HCT116 (cell line): Measurements from ENCODE around the gene KLHDC9. TPM values are rescaled to one million over a fixed set of nuclear protein-coding genes. Genes with fewer than 3 reads are reported as not detected.

Experiments used
- ATAC-seq: fragments of 200-7000 bp; cut with Tn5 transposase; 2 replicates; pipeline ENCODE4 v1.9.1; 2020; ENCODE audit warnings: mild to moderate bottlenecking, moderate library complexity
- BruUV-seq: library from RNA; stranded (reverse); fragments of 400-500 nt; replicated peaks from 2 replicates; lab custom pipeline; 2021; lab: Mats Ljungman, UMichigan
- CTCF ChIA-PET: fragments of 300-600 bp; sonication (Branson Sonifier 250); formaldehyde crosslinking; loops from one replicate; lab custom pipeline; 2021; ENCODE audit warnings: antibody characterized with exemption; lab: Charles Lee
- POLR2A ChIA-PET: fragments of 300-600, 350-600 bp; sonication (Branson Sonifier 250); formaldehyde crosslinking; loops from one replicate; lab custom pipeline; 2021; ENCODE audit warnings: antibody characterized with exemption; lab: Charles Lee
- RAD21 ChIA-PET, 2 experiments: fragments of 300-600 bp; sonication (Branson Sonifier 250); formaldehyde crosslinking; loops; one replicate each; lab custom pipeline; 2023; ENCODE audit warnings: low total read pairs in 2 of 2; ENCODE audit not compliant: uncharacterized antibody in 2 of 2, unreplicated experiment in 2 of 2, low non-redundant PET in 1 of 2; lab: Charles Lee
- DNase-seq: peaks from one replicate; pipeline ENCODE4 v3.0.0-alpha.2; 2010; ENCODE audit warnings: low read depth, low spot score
- H2AFZ ChIP-seq: fragments of 200-600 bp; shearing (Covaris generic), sonication (generic); 2 replicates; pipeline ENCODE4 v1.6.1; 2017; ENCODE audit warnings: low read depth, mixed run types, mixed read lengths, antibody characterized with exemption, low read length; ENCODE audit not compliant: poor library complexity, severe bottlenecking
- H3K27ac ChIP-seq: 2 replicates; pipeline ENCODE4 v1.5.1; 2012; ENCODE audit warnings: low read depth, low read length
- H3K27me3 ChIP-seq: fragments of 200-600 bp; sonication (generic); 2 replicates; pipeline ENCODE4 v1.6.1; 2016; ENCODE audit warnings: mixed run types, low read length, mixed read lengths; ENCODE audit not compliant: insufficient read depth
- H3K36me3 ChIP-seq, 2 experiments: fragments of 200-500 bp in 1 of 2; fragments of 200-600 bp in 1 of 2; sonication (Bioruptor generic) in 1 of 2; sonication (generic) in 1 of 2; 2 replicates each; pipeline versions ENCODE4 v1.5.1 to v1.6.1; 2014 to 2016; ENCODE audit warnings: low read length in 2 of 2, inconsistent platforms in 1 of 2, mixed read lengths in 1 of 2, mixed run types in 1 of 2; ENCODE audit not compliant: insufficient read depth in 2 of 2, control insufficient read depth in 1 of 2
- H3K4me1 ChIP-seq, 2 experiments: fragments of 200-600 bp in 1 of 2; sonication (generic) in 1 of 2; 2 replicates each; pipeline versions ENCODE4 v1.5.1 to v1.6.1; 2012 to 2017; ENCODE audit warnings: low read length in 2 of 2, inconsistent platforms in 1 of 2, mild to moderate bottlenecking in 1 of 2, mixed read lengths in 1 of 2, mixed run types in 1 of 2, moderate library complexity in 1 of 2; ENCODE audit not compliant: insufficient read depth in 2 of 2, control insufficient read depth in 1 of 2
- H3K4me2 ChIP-seq: fragments of 200-600 bp; sonication (generic); 2 replicates; pipeline ENCODE4 v1.6.1; 2017; ENCODE audit warnings: mixed run types, low read length, mixed read lengths
- H3K4me3 ChIP-seq, 2 experiments: fragments of 200-600 bp in 1 of 2; sonication (generic) in 1 of 2; replicated peaks in 1 of 2; 2 replicates each; pipeline ENCODE4 v1.5.1; 2011 to 2016; ENCODE audit warnings: low read length in 2 of 2, control low read depth in 1 of 2, low read depth in 1 of 2, mild to moderate bottlenecking in 1 of 2, mixed read lengths in 1 of 2, mixed run types in 1 of 2
- H3K79me2 ChIP-seq: fragments of 200-600 bp; sonication (generic); 2 replicates; pipeline ENCODE4 v1.6.1; 2017; ENCODE audit warnings: mild to moderate bottlenecking, mixed run types, low read length, moderate library complexity, mixed read lengths; ENCODE audit not compliant: insufficient read depth
- H3K9ac ChIP-seq: fragments of 200-600 bp; sonication (generic); 2 replicates; pipeline ENCODE4 v1.6.1; 2016; ENCODE audit warnings: low read length, mixed read lengths
- H3K9me2 ChIP-seq: fragments of 200-600 bp; sonication (generic), shearing (Covaris generic); 2 replicates; pipeline ENCODE4 v1.6.1; 2017; ENCODE audit warnings: mixed run types, mild to moderate bottlenecking, moderate library complexity; ENCODE audit not compliant: insufficient read depth
- H3K9me3 ChIP-seq, 2 experiments: fragments of 200-500 bp in 1 of 2; fragments of 200-600 bp in 1 of 2; sonication (Bioruptor generic) in 1 of 2; sonication (generic) in 1 of 2; 2 replicates each; pipeline ENCODE4 v1.6.1; 2014 to 2017; ENCODE audit warnings: low read length in 2 of 2, mixed read lengths in 2 of 2, inconsistent platforms in 1 of 2, low read depth in 1 of 2, mild to moderate bottlenecking in 1 of 2, mixed run types in 1 of 2, moderate library complexity in 1 of 2; ENCODE audit not compliant: control insufficient read depth in 1 of 2, insufficient read depth in 1 of 2
- H4K20me1 ChIP-seq: fragments of 200-600 bp; sonication (generic), shearing (Covaris generic); 2 replicates; pipeline ENCODE4 v1.6.1; 2017; ENCODE audit warnings: mixed run types, mild to moderate bottlenecking, moderate library complexity; ENCODE audit not compliant: insufficient read depth
- CEBPB ChIP-seq: IDR thresholded peaks from 2 replicates; pipeline ENCODE4 v1.6.1; 2012; ENCODE audit warnings: low read depth
- EZH2 ChIP-seq: fragments of 200-600 bp; sonication (generic); IDR thresholded peaks from 2 replicates; pipeline ENCODE4 v1.6.1; 2017; ENCODE audit warnings: antibody characterized with exemption, mixed run types
- SP1 ChIP-seq: IDR thresholded peaks from 2 replicates; pipeline ENCODE4 v1.6.1; 2012; ENCODE audit warnings: low read depth
- TCF7L2 ChIP-seq: IDR thresholded peaks from 2 replicates; pipeline ENCODE4 v1.7.0; 2011; ENCODE audit warnings: borderline replicate concordance, inconsistent platforms; ENCODE audit not compliant: insufficient read depth, insufficient read length; ENCODE audit errors: extremely low read depth
- ZFX ChIP-seq: fragments of 450-650 bp; IDR thresholded peaks from 2 replicates; pipeline ENCODE4 v1.6.1; 2017
- intact Hi-C: fragments of 100-400 bp; cut with micrococcal nuclease; formaldehyde crosslinking; loops from 2 replicates; pipeline ENCODE4 v1.10.0; 2022
- total RNA-seq: library from RNA; stranded (reverse); gene quantifications from one replicate; pipeline ENCODE4 v1.2.1, GENCODE V29; 2021; ENCODE audit not compliant: unreplicated experiment
- TF ChIP-seq, protein P1 (sequence below): IDR thresholded peaks from 2 replicates; pipeline ENCODE4 v1.6.1; 2011; ENCODE audit warnings: mild to moderate bottlenecking, low read length, moderate library complexity; ENCODE audit not compliant: insufficient replicate concordance; ENCODE audit errors: extremely low read depth

The KLHDC9 gene
- total RNA-seq, 1 experiment from 2014 or later, result 1.4 TPM

DNA sequence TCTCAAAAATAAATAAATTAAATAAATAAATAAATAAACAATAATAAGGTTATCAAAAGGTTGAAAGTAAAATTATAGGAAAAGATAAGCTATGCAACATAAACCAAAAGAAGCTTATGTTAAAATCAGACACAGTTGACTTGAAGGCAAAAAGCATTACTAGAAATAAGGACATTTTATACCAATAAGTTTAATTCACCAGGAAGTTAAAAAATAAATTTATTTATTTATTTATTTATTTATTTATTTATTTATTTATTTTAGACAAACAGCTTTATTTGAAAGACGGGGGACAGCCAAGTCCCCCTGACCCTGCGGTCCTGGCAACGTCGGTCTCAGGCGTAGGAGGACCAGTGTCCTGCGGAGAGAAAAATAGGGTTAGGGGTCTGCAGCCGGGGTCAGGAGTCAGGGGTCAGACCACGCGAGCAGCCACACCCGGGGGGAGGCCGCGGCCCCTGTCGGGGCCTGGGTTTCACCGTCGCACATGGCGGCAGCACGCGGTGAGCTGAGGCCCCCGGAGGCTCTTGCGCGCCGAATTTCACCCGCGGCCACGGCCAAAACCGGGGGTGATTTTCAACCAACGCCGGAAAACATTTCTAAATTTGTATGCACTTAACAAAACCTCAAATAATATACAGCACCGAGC, 42.7 kb downstream of the KLHDC9 start:
- no peak overlapping the region for H3K27ac ChIP-seq
- H3K9me3 ChIP-seq, result no peaks in the 10 kb centered on the region
- no peak overlapping the region for H3K9ac ChIP-seq
- no peak overlapping the region for H3K4me3 ChIP-seq
- H3K4me2 ChIP-seq, result no peak overlapping the region
- DNase-seq, result no peak
- H3K4me1 ChIP-seq, result no peaks in the 10 kb centered on the region
- intact Hi-C loops, result loop anchor here (5.0 to 10.0 kb wide), 2 partner anchors 416 to 464 kb away; no protein-coding TSS in a partner anchor
- H3K9me2 ChIP-seq, result no peaks in the 10 kb centered on the region
- H3K27me3 ChIP-seq, result no peaks in the 10 kb centered on the region
- TF ChIP-seq, protein P1, sequence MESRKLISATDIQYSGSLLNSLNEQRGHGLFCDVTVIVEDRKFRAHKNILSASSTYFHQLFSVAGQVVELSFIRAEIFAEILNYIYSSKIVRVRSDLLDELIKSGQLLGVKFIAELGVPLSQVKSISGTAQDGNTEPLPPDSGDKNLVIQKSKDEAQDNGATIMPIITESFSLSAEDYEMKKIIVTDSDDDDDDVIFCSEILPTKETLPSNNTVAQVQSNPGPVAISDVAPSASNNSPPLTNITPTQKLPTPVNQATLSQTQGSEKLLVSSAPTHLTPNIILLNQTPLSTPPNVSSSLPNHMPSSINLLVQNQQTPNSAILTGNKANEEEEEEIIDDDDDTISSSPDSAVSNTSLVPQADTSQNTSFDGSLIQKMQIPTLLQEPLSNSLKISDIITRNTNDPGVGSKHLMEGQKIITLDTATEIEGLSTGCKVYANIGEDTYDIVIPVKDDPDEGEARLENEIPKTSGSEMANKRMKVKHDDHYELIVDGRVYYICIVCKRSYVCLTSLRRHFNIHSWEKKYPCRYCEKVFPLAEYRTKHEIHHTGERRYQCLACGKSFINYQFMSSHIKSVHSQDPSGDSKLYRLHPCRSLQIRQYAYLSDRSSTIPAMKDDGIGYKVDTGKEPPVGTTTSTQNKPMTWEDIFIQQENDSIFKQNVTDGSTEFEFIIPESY, result no peak
- no peak for TF ChIP-seq TCF7L2
- no peak for TF ChIP-seq SP1
- no peak for TF ChIP-seq ZFX
- no peak for TF ChIP-seq EZH2
- no peak for TF ChIP-seq CEBPB
- ATAC-seq, result no peak
- no TSS peak for BruUV-seq
- no peaks in the 10 kb centered on the region for H3K36me3 ChIP-seq
- RAD21 ChIA-PET, result interaction anchor here in 1 of 2 experiments (0.6 kb wide), 1 partner anchor 40 kb away, joined by 4 read pairs; no protein-coding TSS in a partner anchor
- H2AFZ ChIP-seq, result no peak overlapping the region
- CTCF ChIA-PET, result interaction anchor here (0.7 to 0.9 kb wide), 2 partner anchors 36 to 69 kb away, joined by 3 read pairs; no protein-coding TSS in a partner anchor
- no peaks in the 10 kb centered on the region for H3K79me2 ChIP-seq
- H4K20me1 ChIP-seq, result no peaks in the 10 kb centered on the region
- POLR2A ChIA-PET, result interaction anchor here (1.5 kb wide), 1 partner anchor 13 kb away, joined by 3 read pairs; no protein-coding TSS in a partner anchor
